ENCODE data around the gene NCKAP5. TPM values are rescaled to one million over a fixed set of nuclear protein-coding genes. Genes with fewer than 3 reads are reported as not detected.

The NCKAP5 gene
- total and polyA plus RNA-seq, 9 donors = 0.80 to 2.7 (median 2.2) TPM

DNA sequence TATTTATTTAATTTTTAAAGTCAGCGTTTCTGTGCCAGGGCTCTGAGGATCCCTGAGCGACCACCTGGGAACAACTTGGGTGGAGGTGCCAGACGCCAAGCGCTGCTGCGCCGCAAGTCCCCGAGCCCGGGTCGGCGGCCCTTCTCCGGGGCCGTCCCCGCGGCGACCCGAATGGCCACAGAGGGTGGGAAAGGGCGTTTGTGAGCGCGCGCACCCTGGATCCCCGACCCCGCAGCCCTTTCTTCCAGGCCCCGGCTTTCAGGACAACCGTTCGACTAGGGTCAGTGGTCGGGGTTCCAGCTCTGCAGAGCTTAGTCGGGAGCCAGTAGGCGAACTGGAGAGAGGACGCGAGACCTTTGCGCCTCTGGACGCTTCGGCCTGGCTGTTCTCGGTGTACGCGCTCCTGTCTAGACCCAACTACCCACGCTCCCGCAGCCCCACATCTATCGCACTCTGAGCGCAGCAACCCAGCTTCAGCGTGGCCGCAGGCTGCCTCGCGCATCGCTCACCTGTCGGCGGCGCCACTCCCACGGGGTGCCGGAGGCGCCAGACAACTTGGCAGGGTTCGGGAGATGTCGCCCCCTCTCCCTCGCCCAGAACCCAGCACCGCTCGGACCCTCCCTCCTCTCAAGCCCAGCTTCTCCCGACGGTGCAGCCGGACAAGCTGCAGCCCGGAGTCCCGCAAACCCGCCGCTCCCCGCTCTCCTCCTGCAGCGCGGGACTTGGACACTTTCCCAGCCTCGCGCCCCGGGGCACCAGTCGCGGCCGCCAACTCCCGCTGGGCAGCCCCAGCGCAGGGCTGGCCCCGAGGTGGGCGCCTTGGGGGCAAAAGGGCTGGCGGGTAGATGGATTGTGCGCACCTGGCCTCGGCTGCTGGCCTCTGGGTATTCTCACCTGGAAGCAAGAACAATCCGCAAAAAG, 899.0 kb downstream of the NCKAP5 start:
- peak in 1 of 5 donors; percentile 11 for DNase-seq
- intact Hi-C loops (cut with DNase I) = no loop called here
- Histone ChIP-seq H3K27ac (no peak overlapping the region), H3K27me3 (no peaks in the 10 kb centered on the region), H3K36me3 (no peaks in the 10 kb centered on the region), H3K9me3 (no peaks in the 10 kb centered on the region), H3K4me3 (peak overlapping the region; percentile 26), H3K4me1 (ENCODE audit: insufficient read depth) (peaks cover 7% of the 10 kb centered on the region)
- WGBS, 3 donors = 1 to 2% (median 1%) methylated on average over 73 to 80 of the region's 80 CpGs
- TF ChIP-seq EP300 (IDR thresholded peaks at IDR 0.05) (no peak), POLR2A (IDR thresholded peaks at IDR 0.05) (no peak)
- TF ChIP-seq, protein P1, sequence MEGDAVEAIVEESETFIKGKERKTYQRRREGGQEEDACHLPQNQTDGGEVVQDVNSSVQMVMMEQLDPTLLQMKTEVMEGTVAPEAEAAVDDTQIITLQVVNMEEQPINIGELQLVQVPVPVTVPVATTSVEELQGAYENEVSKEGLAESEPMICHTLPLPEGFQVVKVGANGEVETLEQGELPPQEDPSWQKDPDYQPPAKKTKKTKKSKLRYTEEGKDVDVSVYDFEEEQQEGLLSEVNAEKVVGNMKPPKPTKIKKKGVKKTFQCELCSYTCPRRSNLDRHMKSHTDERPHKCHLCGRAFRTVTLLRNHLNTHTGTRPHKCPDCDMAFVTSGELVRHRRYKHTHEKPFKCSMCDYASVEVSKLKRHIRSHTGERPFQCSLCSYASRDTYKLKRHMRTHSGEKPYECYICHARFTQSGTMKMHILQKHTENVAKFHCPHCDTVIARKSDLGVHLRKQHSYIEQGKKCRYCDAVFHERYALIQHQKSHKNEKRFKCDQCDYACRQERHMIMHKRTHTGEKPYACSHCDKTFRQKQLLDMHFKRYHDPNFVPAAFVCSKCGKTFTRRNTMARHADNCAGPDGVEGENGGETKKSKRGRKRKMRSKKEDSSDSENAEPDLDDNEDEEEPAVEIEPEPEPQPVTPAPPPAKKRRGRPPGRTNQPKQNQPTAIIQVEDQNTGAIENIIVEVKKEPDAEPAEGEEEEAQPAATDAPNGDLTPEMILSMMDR (IDR thresholded peaks at IDR 0.05) = no peak

DNA sequence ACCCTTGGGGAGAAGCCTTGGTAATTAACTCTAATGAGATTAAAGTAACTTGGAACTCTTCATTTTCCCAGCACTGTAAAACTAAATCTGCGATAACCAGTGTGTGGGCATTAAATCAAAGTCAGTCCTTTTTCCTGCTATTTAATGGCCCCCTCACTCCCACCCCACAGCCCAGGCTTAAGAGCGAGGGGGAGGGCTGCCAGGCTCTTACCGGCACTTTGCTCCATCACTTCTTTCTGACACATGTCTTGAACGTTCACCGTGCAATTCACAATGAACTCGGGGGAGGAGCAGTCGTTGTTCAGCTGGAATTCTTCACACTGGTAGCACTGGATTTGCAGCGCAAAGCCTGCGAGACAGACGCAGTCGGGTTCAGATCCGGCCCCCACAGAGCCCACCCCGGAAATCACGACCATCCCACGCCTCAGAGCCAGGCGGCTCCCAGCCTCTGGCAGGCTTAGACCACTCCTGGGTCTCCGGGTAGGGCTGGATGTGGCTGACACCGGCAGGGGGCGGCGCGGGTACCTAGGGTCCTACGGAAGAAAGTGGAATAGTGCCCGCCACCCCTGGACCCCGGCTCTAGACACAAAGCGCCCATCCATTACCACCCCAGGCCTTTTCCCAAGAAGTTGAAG, 900.0 kb downstream of the NCKAP5 start:
- no peak overlapping the region for H3K4me3 ChIP-seq
- no peaks in the 10 kb centered on the region for H3K27me3 ChIP-seq
- H3K36me3 ChIP-seq = no peaks in the 10 kb centered on the region
- 6 to 9% (median 8%) methylated on average over 25 of the region's 25 CpGs for WGBS, 3 donors
- peak in 1 of 5 donors; percentile 13 for DNase-seq
- TF ChIP-seq POLR2A (IDR thresholded peaks at IDR 0.05) = no peak
- no peak for TF ChIP-seq EP300 (IDR thresholded peaks at IDR 0.05)
- TF ChIP-seq, protein P1 (IDR thresholded peaks at IDR 0.05) = no peak
- intact Hi-C loops (cut with DNase I) = no loop called here
- peaks cover 7% of the 10 kb centered on the region for H3K4me1 ChIP-seq (ENCODE audit: insufficient read depth)
- H3K9me3 ChIP-seq = no peaks in the 10 kb centered on the region
- H3K27ac ChIP-seq = no peak overlapping the region

DNA sequence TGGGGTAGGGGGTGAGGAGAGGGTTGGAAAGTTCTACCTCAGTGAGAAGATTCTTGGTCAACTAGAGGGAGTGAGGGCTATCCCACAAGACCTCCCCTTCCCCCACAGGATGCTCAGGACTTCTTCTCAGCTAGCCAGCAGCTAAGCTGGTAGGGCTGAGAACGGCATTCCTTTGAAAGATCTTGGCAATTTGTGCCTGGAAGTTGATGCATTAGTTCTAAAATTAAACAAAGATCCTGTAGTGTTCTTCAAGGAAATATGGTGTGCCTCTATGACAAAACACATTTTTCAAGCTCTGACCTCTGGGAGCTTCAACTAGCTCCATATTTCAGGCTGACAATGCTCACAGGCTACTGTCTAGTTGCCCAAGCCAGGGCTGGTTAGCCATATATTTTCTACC, 900.6 kb downstream of the NCKAP5 start:
- WGBS, 3 donors = 27 to 35% (median 35%) methylated on average over 1 of the region's 1 CpG

DNA sequence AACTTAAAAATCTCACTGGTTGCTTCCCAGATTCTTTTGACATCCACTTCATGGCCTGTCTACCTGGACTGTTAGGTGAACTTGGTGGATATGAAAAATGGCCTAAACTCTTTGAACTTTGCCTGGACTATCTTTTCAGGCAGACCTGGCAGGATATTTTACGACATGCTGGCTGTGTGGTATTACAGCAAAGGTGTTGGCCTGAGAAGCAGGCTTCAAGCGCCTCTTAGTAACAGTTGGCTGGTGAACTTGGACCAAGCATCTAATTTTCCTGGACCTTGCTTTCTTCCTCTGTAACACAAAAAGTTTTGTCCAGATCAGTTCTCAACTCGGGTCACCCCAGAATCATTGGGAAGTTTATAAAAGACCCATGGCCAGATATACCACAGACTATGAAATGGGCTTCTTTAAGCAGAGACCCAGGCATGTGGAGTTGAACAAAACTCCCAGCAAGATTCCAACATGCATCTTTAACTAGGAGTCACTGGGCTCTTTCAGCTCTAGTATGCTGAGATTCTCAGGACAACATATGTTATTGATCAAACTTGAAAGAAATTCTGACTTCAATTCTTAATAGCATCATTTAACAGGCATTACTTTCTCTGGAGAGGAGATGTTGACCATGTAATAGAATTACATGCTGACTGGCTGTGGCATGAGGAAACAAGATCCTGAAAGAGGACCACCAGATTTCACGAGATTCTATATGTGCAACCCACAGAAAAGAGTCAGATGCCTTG, 902.7 kb downstream of the NCKAP5 start:
- H3K4me1 ChIP-seq (ENCODE audit: insufficient read depth) = peaks cover 7% of the 10 kb centered on the region
- no peak overlapping the region for H3K4me3 ChIP-seq
- TF ChIP-seq, protein P1 (IDR thresholded peaks at IDR 0.05) = no peak
- no peak for TF ChIP-seq EP300 (IDR thresholded peaks at IDR 0.05)
- no peak for TF ChIP-seq POLR2A (IDR thresholded peaks at IDR 0.05)
- DNase-seq = no peak
- WGBS, 3 donors = 93 to 95% (median 94%) methylated on average over 4 of the region's 4 CpGs
- no peak overlapping the region for H3K27ac ChIP-seq
- no peaks in the 10 kb centered on the region for H3K36me3 ChIP-seq
- intact Hi-C loops (cut with DNase I) = no loop called here
- no peaks in the 10 kb centered on the region for H3K9me3 ChIP-seq
- no peaks in the 10 kb centered on the region for H3K27me3 ChIP-seq

More for the DNA sequence above, 900.6 kb downstream of the NCKAP5 start:
- H3K27ac ChIP-seq = no peak overlapping the region
- no peaks in the 10 kb centered on the region for H3K9me3 ChIP-seq
- H3K4me3 ChIP-seq = no peak overlapping the region
- H3K36me3 ChIP-seq = no peaks in the 10 kb centered on the region
- no peaks in the 10 kb centered on the region for H3K27me3 ChIP-seq
- peaks cover 7% of the 10 kb centered on the region for H3K4me1 ChIP-seq (ENCODE audit: insufficient read depth)
- TF ChIP-seq, protein P1 (IDR thresholded peaks at IDR 0.05) = no peak
- TF ChIP-seq EP300 (IDR thresholded peaks at IDR 0.05) = no peak
- TF ChIP-seq POLR2A (IDR thresholded peaks at IDR 0.05) = no peak
- intact Hi-C loops (cut with DNase I) = no loop called here
- no peak for DNase-seq

Data from ovary (tissue), 9 donors.